Measurements from ENCODE around the gene COA4. TPM values are rescaled to one million over a fixed set of nuclear protein-coding genes. Genes with fewer than 3 reads are reported as not detected.

The COA4 gene
- total RNA-seq, 1 experiment from 2014 or later = 367 TPM

DNA sequence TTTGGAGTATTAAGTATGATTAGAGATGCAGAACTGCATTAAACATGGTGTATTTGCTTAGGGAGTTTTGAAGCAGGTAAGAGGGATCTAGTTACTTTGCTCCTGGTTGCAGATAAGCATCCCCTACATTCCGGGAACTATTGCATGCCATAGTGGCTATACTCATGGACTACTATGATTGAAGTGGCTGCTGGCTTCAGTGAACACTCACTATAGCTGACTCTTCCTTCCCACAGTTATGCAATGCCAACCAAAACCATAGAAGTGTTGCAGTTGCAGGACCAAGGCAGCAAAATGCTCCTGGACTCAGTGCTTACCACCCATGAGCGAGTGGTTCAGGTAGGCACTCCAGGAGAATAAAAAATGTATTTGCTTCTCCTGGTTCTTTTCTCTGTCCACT lies 17.0 kb downstream of the COA4 start:
- ATAC-seq (no peak), DNase-seq (no peak)
- no peaks in the 10 kb centered on the region for H4K20me1 ChIP-seq (ENCODE audit: low read length)
- H3K9me2 ChIP-seq (replicated peaks; ENCODE audit: low read length) = no peaks in the 10 kb centered on the region
- peaks cover 1% of the 10 kb centered on the region; the same call in 1 of the 2 replicates for H3K4me1 ChIP-seq (ENCODE audit: insufficient read depth, low read length)
- H3K9me3 ChIP-seq (ENCODE audit: low read length) = no peaks in the 10 kb centered on the region
- no peak overlapping the region for H3K27ac ChIP-seq (ENCODE audit: low read length)
- H2AFZ ChIP-seq (ENCODE audit: low read length) = no peak overlapping the region
- TF ChIP-seq, protein P1, sequence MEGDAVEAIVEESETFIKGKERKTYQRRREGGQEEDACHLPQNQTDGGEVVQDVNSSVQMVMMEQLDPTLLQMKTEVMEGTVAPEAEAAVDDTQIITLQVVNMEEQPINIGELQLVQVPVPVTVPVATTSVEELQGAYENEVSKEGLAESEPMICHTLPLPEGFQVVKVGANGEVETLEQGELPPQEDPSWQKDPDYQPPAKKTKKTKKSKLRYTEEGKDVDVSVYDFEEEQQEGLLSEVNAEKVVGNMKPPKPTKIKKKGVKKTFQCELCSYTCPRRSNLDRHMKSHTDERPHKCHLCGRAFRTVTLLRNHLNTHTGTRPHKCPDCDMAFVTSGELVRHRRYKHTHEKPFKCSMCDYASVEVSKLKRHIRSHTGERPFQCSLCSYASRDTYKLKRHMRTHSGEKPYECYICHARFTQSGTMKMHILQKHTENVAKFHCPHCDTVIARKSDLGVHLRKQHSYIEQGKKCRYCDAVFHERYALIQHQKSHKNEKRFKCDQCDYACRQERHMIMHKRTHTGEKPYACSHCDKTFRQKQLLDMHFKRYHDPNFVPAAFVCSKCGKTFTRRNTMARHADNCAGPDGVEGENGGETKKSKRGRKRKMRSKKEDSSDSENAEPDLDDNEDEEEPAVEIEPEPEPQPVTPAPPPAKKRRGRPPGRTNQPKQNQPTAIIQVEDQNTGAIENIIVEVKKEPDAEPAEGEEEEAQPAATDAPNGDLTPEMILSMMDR (conservative IDR thresholded peaks at IDR 0.05; ENCODE audit: low read depth, low read length) = no peak
- TF ChIP-seq EZH2 (IDR thresholded peaks at IDR 0.05; ENCODE audit: low read length, unreplicated experiment) (no peak), EZH2phosphoT487 (IDR thresholded peaks at IDR 0.05; ENCODE audit: borderline replicate concordance, low read length) (no peak)
- no peak overlapping the region for H3K9ac ChIP-seq (ENCODE audit: low read length)
- H3K36me3 ChIP-seq (ENCODE audit: low read depth, low read length) = peaks cover 8% of the 10 kb centered on the region; the same call in 1 of the 2 replicates
- ChIA-PET CTCF (no interaction called here), POLR2A (ENCODE audit: unreplicated experiment) (no interaction called here)
- BruUV-seq (replicated peaks) = no TSS peak
- no peak overlapping the region for H3K4me2 ChIP-seq (ENCODE audit: low read length)
- H3K27me3 ChIP-seq (ENCODE audit: low read length) = no peaks in the 10 kb centered on the region
- H3F3A ChIP-seq (ENCODE audit: low read length, unreplicated experiment) = peaks cover 2% of the 10 kb centered on the region
- H3K4me3 ChIP-seq (ENCODE audit: low read length) = no peak overlapping the region
- no peaks in the 10 kb centered on the region for H3K79me2 ChIP-seq (ENCODE audit: low read length)
- intact Hi-C loops (cut with micrococcal nuclease) = no loop called here

DNA sequence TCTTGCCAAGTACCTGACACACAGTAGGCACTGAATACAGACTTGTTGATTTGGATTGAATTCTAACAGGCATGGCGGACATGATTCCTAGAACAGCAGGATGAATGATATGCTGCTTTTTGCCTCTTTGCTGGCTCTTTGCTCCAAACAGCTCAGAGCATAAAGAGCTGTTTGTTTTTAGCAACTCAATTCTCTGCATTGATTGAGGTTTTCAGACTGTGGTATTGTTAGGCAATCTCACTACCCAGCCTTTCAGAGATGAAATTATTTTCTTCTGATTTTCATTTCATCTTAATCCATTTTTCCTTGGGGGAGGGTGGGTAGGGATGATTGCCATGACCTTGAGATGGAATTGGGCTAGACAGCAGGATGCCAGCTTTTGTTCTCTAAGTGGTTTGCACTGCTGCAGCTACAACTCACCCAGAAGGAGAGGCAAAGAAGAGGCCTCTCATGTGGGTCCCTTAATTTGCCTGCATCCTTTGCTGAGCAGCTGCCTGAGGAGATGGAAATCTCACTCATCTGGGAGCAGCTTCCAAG lies 20.5 kb downstream of the COA4 start:
- no peaks in the 10 kb centered on the region for H3K36me3 ChIP-seq (ENCODE audit: low read depth, low read length)
- intact Hi-C loops (cut with micrococcal nuclease) = no loop called here
- POLR2A ChIA-PET (ENCODE audit: unreplicated experiment) = no interaction called here
- DNase-seq = no peak
- no peak for TF ChIP-seq EZH2 (IDR thresholded peaks at IDR 0.05; ENCODE audit: low read length, unreplicated experiment)
- TF ChIP-seq, protein P1 (conservative IDR thresholded peaks at IDR 0.05; ENCODE audit: low read depth, low read length) = no peak
- no peak for TF ChIP-seq EZH2phosphoT487 (IDR thresholded peaks at IDR 0.05; ENCODE audit: borderline replicate concordance, low read length)
- H3K4me2 ChIP-seq (ENCODE audit: low read length) = no peak overlapping the region
- H3K9me3 ChIP-seq (ENCODE audit: low read length) = no peaks in the 10 kb centered on the region
- H3K9ac ChIP-seq (ENCODE audit: low read length) = no peak overlapping the region
- H3F3A ChIP-seq (ENCODE audit: low read length, unreplicated experiment) = peaks cover 5% of the 10 kb centered on the region
- H4K20me1 ChIP-seq (ENCODE audit: low read length) = no peaks in the 10 kb centered on the region
- H3K79me2 ChIP-seq (ENCODE audit: low read length) = no peaks in the 10 kb centered on the region
- CTCF ChIA-PET = no interaction called here
- H2AFZ ChIP-seq (ENCODE audit: low read length) = no peak overlapping the region
- peaks cover 10% of the 10 kb centered on the region; the same call in 1 of the 2 replicates for H3K4me1 ChIP-seq (ENCODE audit: insufficient read depth, low read length)
- no TSS peak for BruUV-seq (replicated peaks)
- no peak overlapping the region for H3K27ac ChIP-seq (ENCODE audit: low read length)
- H3K9me2 ChIP-seq (replicated peaks; ENCODE audit: low read length) = no peaks in the 10 kb centered on the region
- no peaks in the 10 kb centered on the region for H3K27me3 ChIP-seq (ENCODE audit: low read length)
- H3K4me3 ChIP-seq (ENCODE audit: low read length) = no peak overlapping the region
- no peak for ATAC-seq

DNA sequence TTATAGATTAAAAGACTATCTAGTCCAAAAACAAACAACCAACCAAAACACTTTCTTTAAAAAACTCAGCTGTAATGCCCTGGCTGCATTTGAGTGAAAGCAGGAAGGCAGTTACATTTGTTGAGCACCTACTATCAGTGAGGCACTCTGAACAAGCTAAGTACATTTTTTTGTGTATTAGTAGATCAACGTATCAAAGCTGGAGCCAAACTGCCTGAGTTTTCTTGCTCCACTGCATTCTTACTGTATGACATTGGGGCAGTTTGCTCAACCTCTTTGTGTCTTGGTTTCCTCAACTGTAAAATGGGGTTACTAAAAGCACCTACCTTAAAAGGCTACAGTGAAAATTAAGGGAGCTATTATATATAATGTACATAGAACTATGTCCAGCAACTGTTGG lies 22.0 kb downstream of the COA4 start:
- Histone ChIP-seq H3K4me2 (ENCODE audit: low read length) (peak overlapping the region; percentile 17; the same call in 1 of the 2 replicates), H3K9ac (ENCODE audit: low read length) (no peak overlapping the region), H3K79me2 (ENCODE audit: low read length) (no peaks in the 10 kb centered on the region), H3F3A (ENCODE audit: low read length, unreplicated experiment) (peaks cover 5% of the 10 kb centered on the region), H3K27me3 (ENCODE audit: low read length) (no peaks in the 10 kb centered on the region), H4K20me1 (ENCODE audit: low read length) (no peaks in the 10 kb centered on the region), H3K36me3 (ENCODE audit: low read depth, low read length) (no peaks in the 10 kb centered on the region), H2AFZ (ENCODE audit: low read length) (no peak overlapping the region), H3K4me3 (ENCODE audit: low read length) (no peak overlapping the region), H3K9me2 (replicated peaks; ENCODE audit: low read length) (no peaks in the 10 kb centered on the region), H3K27ac (ENCODE audit: low read length) (no peak overlapping the region), H3K9me3 (ENCODE audit: low read length) (no peaks in the 10 kb centered on the region), H3K4me1 (ENCODE audit: insufficient read depth, low read length) (peaks cover 10% of the 10 kb centered on the region; the same call in 1 of the 2 replicates)
- TF ChIP-seq, protein P1 (conservative IDR thresholded peaks at IDR 0.05; ENCODE audit: low read depth, low read length) = no peak
- TF ChIP-seq EZH2phosphoT487 (IDR thresholded peaks at IDR 0.05; ENCODE audit: borderline replicate concordance, low read length) (no peak), EZH2 (IDR thresholded peaks at IDR 0.05; ENCODE audit: low read length, unreplicated experiment) (no peak)
- DNase-seq (peak; percentile 73), ATAC-seq (no peak)
- intact Hi-C loops (cut with micrococcal nuclease) = no loop called here
- no TSS peak for BruUV-seq (replicated peaks)
- ChIA-PET CTCF (no interaction called here), POLR2A (ENCODE audit: unreplicated experiment) (no interaction called here)

All from PC-3 (cell line).